ENCODE measurements around the gene NT5E. TPM values are rescaled to one million over a fixed set of nuclear protein-coding genes. Genes with fewer than 3 reads are reported as not detected.

Gene NT5E
- total RNA-seq, 2 experiments from 2014 or later, result 2.7 to 3.3 TPM

GRCh38 chr6:85463621-85464259, 13.9 kb downstream of the NT5E start:
- no peaks in the 10 kb centered on the region for H3K9me3 Mint-ChIP-seq
- Histone ChIP-seq H3K4me3 (ENCODE audit: low read length) (no peak overlapping the region), H3K27ac (ENCODE audit: low read depth in 1 of 2, low read length in 2 of 2) (no peak overlapping the region), H3K9me3 (ENCODE audit: control insufficient read depth in 1 of 2, insufficient read depth in 1 of 2, low read length in 2 of 2) (no peaks in the 10 kb centered on the region), H3K36me3 (ENCODE audit: insufficient read depth, low read length) (no peaks in the 10 kb centered on the region), H3K27me3 (ENCODE audit: control insufficient read depth in 1 of 2, insufficient read depth in 2 of 2, low read length in 2 of 2) (no peaks in the 10 kb centered on the region), H3K4me1 (ENCODE audit: insufficient read depth, low read length) (peaks cover 48% of the 10 kb centered on the region)
- TF ChIP-seq CTCF (IDR thresholded peaks at IDR 0.05), result no peak
- H3K36me3 Mint-ChIP-seq (ENCODE audit: low read depth), result no peaks in the 10 kb centered on the region
- no peak for ATAC-seq (ENCODE audit: poor library complexity)
- ChIA-PET CTCF (interaction anchor here (0.6 to 0.7 kb wide), 2 partner anchors 19 to 51 kb away, joined by 3 read pairs; no protein-coding TSS in a partner anchor), POLR2A (interaction anchor here (5.4 kb wide), 1 partner anchor 13 kb away, joined by 37 read pairs; the partner anchor contains the start of gene NT5E)
- H3K4me1 Mint-ChIP-seq (ENCODE audit: low read depth), result peaks cover 55% of the 10 kb centered on the region
- H3K27ac Mint-ChIP-seq, result peak overlapping the region; percentile 22
- intact Hi-C loops (cut with DNase I, micrococcal nuclease), result no loop called here
- no peak overlapping the region for H3K4me3 Mint-ChIP-seq
- H3K27me3 Mint-ChIP-seq, result no peaks in the 10 kb centered on the region
- DNase-seq, result no peak

- Mint-ChIP-seq H3K27me3 (no peaks in the 10 kb centered on the region), H3K27ac (peak overlapping the region; percentile 22), H3K9me3 (no peaks in the 10 kb centered on the region), H3K4me1 (ENCODE audit: low read depth) (peaks cover 50% of the 10 kb centered on the region), H3K36me3 (ENCODE audit: low read depth) (no peaks in the 10 kb centered on the region), H3K4me3 (no peak overlapping the region)
- H3K9me3 ChIP-seq (ENCODE audit: control insufficient read depth in 1 of 2, insufficient read depth in 1 of 2, low read length in 2 of 2), result no peaks in the 10 kb centered on the region
- no peak for TF ChIP-seq CTCF (IDR thresholded peaks at IDR 0.05)
- H3K4me3 ChIP-seq (ENCODE audit: low read length), result no peak overlapping the region
- intact Hi-C loops (cut with DNase I, micrococcal nuclease), result no loop called here
- H3K36me3 ChIP-seq (ENCODE audit: insufficient read depth, low read length), result no peaks in the 10 kb centered on the region
- peaks cover 46% of the 10 kb centered on the region for H3K4me1 ChIP-seq (ENCODE audit: insufficient read depth, low read length)
- no peak overlapping the region for H3K27ac ChIP-seq (ENCODE audit: low read depth in 1 of 2, low read length in 2 of 2)
- CTCF ChIA-PET, result interaction anchor here (0.6 to 0.7 kb wide), 2 partner anchors 19 to 50 kb away, joined by 3 read pairs; no protein-coding TSS in a partner anchor
- POLR2A ChIA-PET, result interaction anchor here (5.4 kb wide), 1 partner anchor 14 kb away, joined by 37 read pairs; the partner anchor contains the start of gene NT5E
- peak in 1 of 14 experiments; percentile 29 for DNase-seq
- ATAC-seq (ENCODE audit: poor library complexity), result no peak
- H3K27me3 ChIP-seq (ENCODE audit: control insufficient read depth in 1 of 2, insufficient read depth in 2 of 2, low read length in 2 of 2), result no peaks in the 10 kb centered on the region
These were observed 14.4 kb downstream of the NT5E start for GRCh38 chr6:85464260-85464644.

GRCh38 chr6:85464722-85465150, 14.9 kb downstream of the NT5E start:
- ChIA-PET CTCF (no interaction called here), POLR2A (interaction anchor here (5.4 kb wide), 1 partner anchor 14 kb away, joined by 37 read pairs; the partner anchor contains the start of gene NT5E)
- no peak overlapping the region for H3K4me3 Mint-ChIP-seq
- DNase-seq (peak in 1 of 14 experiments; percentile 47), ATAC-seq (ENCODE audit: poor library complexity) (peak; percentile 49)
- peak overlapping the region; percentile 22 for H3K27ac Mint-ChIP-seq
- TF ChIP-seq CTCF (IDR thresholded peaks at IDR 0.05), result no peak
- Histone ChIP-seq H3K4me3 (ENCODE audit: low read length) (no peak overlapping the region), H3K36me3 (ENCODE audit: insufficient read depth, low read length) (no peaks in the 10 kb centered on the region), H3K27me3 (ENCODE audit: control insufficient read depth in 1 of 2, insufficient read depth in 2 of 2, low read length in 2 of 2) (no peaks in the 10 kb centered on the region), H3K27ac (ENCODE audit: low read depth in 1 of 2, low read length in 2 of 2) (no peak overlapping the region), H3K9me3 (ENCODE audit: control insufficient read depth in 1 of 2, insufficient read depth in 1 of 2, low read length in 2 of 2) (no peaks in the 10 kb centered on the region), H3K4me1 (ENCODE audit: insufficient read depth, low read length) (peaks cover 46% of the 10 kb centered on the region)
- intact Hi-C loops (cut with DNase I, micrococcal nuclease), result no loop called here
- H3K4me1 Mint-ChIP-seq (ENCODE audit: low read depth), result peaks cover 45% of the 10 kb centered on the region
- H3K36me3 Mint-ChIP-seq (ENCODE audit: low read depth), result no peaks in the 10 kb centered on the region
- H3K27me3 Mint-ChIP-seq, result no peaks in the 10 kb centered on the region
- no peaks in the 10 kb centered on the region for H3K9me3 Mint-ChIP-seq
